Stomach (tissue), 9 donors: Measurements from ENCODE around the gene ITGB4. TPM values are rescaled to one million over a fixed set of nuclear protein-coding genes. Genes with fewer than 3 reads are reported as not detected.

Experiments
- DNase-seq, 2 donors: peaks; one replicate each; pipeline versions ENCODE4 v3.0.0 to v3.0.0-alpha.2; 2013 to 2019
- H3K27ac ChIP-seq, 5 donors: fragments of 200-600 bp in 4 of 5; sonication (generic) in 4 of 5; one replicate each; pipeline ENCODE4 v1.5.1; 2013 to 2019; ENCODE audit warnings: mild to moderate bottlenecking in 1 of 5, moderate library complexity in 1 of 5
- H3K27me3 ChIP-seq, 3 donors: fragments of 200-600 bp; sonication (generic); one replicate each; pipeline ENCODE4 v1.5.1; 2017 to 2019; ENCODE audit warnings: mixed run types in 1 of 3
- H3K36me3 ChIP-seq, 4 donors: fragments of 200-600 bp; sonication (generic); 1 replicate in 3 of 4; 2 replicates in 1 of 4; pipeline ENCODE4 v1.5.1; 2016 to 2019
- H3K4me1 ChIP-seq, 4 donors: fragments of 200-600 bp; sonication (generic); one replicate each; pipeline ENCODE4 v1.5.1; 2016 to 2019
- H3K4me3 ChIP-seq, 4 donors: fragments of 200-600 bp; sonication (generic) in 3 of 4; one replicate each; pipeline ENCODE4 v1.5.1; 2016 to 2019; ENCODE audit warnings: mild to moderate bottlenecking in 1 of 4
- H3K9me3 ChIP-seq, 4 donors: fragments of 200-600 bp; sonication (generic); one replicate each; pipeline ENCODE4 v1.5.1; 2016 to 2019
- EP300 ChIP-seq: sonication (generic); formaldehyde crosslinking; IDR thresholded peaks from one replicate; pipeline ENCODE4 v1.6.1; 2017; ENCODE audit warnings: antibody characterized with exemption
- POLR2A ChIP-seq, 4 donors: fragments of 450-650 bp; IDR thresholded peaks; one replicate each; pipeline ENCODE4 v1.6.1; 2016; ENCODE audit warnings: antibody characterized with exemption in 4 of 4, control low read depth in 2 of 4, mild to moderate bottlenecking in 1 of 4, moderate library complexity in 1 of 4
- POLR2AphosphoS5 ChIP-seq, 3 donors: sonication (generic); formaldehyde crosslinking; IDR thresholded peaks; one replicate each; pipeline ENCODE4 v1.6.1; 2016; ENCODE audit warnings: antibody characterized with exemption in 3 of 3
- WGBS, 5 donors: extraction: QIAGEN DNeasy Blood & Tissue Kit in 3 of 5; methylation state at CpG; one replicate each; pipeline versions ENCODE4 v1.1.5 to v1.1.7; 2013 to 2018; 5-methylcytosine and 5-hydroxymethylcytosine counted together
- intact Hi-C: fragments of 100-400 bp; cut with DNase I; formaldehyde crosslinking; loops from one replicate; pipeline ENCODE4 v1.15.1; 2023; ENCODE audit warnings: low total_unique reads
- polyA plus RNA-seq, 3 donors: library from polyadenylated mRNA; stranded (reverse); fragments of 200-250 nt; gene quantifications; one replicate each; pipeline ENCODE4 v1.2.3, GENCODE V29; 2013
- total RNA-seq, 5 donors: library from RNA; depleted of rRNA; stranded (reverse); fragments of >200 nt; gene quantifications; one replicate each; pipeline versions ENCODE4 v1.1.0 to v1.2.3, GENCODE V29; 2014 to 2016
- TF ChIP-seq, protein P1 (sequence below), 7 experiments: fragments of 450-650 bp in 4 of 7; fragments of 200-600 bp in 3 of 7; sonication (generic) in 3 of 7; IDR thresholded peaks; one replicate each; pipeline ENCODE4 v1.5.1; 2016 to 2019; ENCODE audit warnings: antibody characterized with exemption in 7 of 7, control low read depth in 2 of 7, mild to moderate bottlenecking in 1 of 7
- donor health status: healthy with polysubstance abuse.
- donor health status: Bipolar disorder and iron deficiency.
- donor health status: healthy.

The ITGB4 gene
- total and polyA plus RNA-seq, 8 donors: 33.6 to 137 (median 92.6) TPM

DNA sequence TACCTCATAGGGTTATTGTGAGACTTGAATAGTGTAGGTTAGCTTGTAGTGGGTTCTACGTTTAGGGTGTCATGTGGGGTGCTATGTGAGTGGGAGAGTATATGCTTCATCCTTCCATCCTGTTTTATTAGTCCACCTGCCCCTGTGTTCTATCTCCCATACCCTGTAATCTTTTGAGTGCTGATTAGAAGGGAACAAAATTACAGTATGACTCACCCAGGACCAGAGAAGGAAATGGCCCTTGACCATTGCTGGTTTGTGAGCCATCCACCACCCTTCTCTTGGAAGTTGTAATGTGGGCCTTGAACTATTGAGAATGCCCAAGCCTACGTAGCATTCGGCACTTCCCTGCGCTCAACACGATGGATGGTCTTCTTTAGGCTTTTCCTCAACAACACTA lies 37.0 kb upstream of the ITGB4 start:
- intact Hi-C loops: no loop called here
- H3K9me3 ChIP-seq: no peaks in the 10 kb centered on the region
- peaks cover 0 to 26% (median 15%) of the 10 kb centered on the region in 4 donors for H3K36me3 ChIP-seq
- no peak overlapping the region for H3K4me3 ChIP-seq
- no peak for DNase-seq
- H3K4me1 ChIP-seq: peaks cover 59 to 97% (median 78%) of the 10 kb centered on the region in 4 donors
- H3K27ac ChIP-seq: peak overlapping the region; percentile 42 to 89 (median 79)
- 75 to 89% (median 86%) methylated on average over 5 of the region's 5 CpGs for WGBS, 5 donors
- TF ChIP-seq, protein P1, sequence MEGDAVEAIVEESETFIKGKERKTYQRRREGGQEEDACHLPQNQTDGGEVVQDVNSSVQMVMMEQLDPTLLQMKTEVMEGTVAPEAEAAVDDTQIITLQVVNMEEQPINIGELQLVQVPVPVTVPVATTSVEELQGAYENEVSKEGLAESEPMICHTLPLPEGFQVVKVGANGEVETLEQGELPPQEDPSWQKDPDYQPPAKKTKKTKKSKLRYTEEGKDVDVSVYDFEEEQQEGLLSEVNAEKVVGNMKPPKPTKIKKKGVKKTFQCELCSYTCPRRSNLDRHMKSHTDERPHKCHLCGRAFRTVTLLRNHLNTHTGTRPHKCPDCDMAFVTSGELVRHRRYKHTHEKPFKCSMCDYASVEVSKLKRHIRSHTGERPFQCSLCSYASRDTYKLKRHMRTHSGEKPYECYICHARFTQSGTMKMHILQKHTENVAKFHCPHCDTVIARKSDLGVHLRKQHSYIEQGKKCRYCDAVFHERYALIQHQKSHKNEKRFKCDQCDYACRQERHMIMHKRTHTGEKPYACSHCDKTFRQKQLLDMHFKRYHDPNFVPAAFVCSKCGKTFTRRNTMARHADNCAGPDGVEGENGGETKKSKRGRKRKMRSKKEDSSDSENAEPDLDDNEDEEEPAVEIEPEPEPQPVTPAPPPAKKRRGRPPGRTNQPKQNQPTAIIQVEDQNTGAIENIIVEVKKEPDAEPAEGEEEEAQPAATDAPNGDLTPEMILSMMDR (IDR thresholded peaks at IDR 0.05): no peak
- peak in 1 of 3 donors; percentile 26 for TF ChIP-seq POLR2AphosphoS5 (IDR thresholded peaks at IDR 0.05)
- TF ChIP-seq EP300: no peak
- no peak for TF ChIP-seq POLR2A (IDR thresholded peaks at IDR 0.05)
- no peaks in the 10 kb centered on the region for H3K27me3 ChIP-seq

DNA sequence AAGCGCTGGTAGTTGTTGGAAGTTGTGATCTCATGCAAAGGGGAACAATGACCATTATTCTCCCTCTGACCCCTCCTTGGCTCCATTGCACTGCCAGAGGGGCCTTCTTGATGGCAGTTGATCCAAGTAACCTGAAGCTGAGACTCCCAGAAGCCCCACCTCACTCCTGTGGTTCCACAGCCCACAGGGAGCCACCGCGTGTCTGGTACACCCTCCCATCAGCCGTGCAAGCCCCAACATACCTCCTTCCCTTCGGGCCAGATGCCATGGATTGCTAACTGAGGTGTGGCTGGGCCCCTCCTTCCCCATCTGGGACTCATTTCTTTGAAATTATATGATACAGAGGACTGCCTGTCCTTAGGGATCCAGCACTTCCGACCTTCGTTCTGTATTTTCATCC lies 36.3 kb upstream of the ITGB4 start:
- peak overlapping the region; percentile 42 to 89 (median 79) for H3K27ac ChIP-seq
- DNase-seq: peak; percentile 58 to 63
- peaks cover 59 to 97% (median 78%) of the 10 kb centered on the region in 4 donors for H3K4me1 ChIP-seq
- H3K4me3 ChIP-seq: no peak overlapping the region
- H3K27me3 ChIP-seq: no peaks in the 10 kb centered on the region
- intact Hi-C loops: no loop called here
- H3K9me3 ChIP-seq: no peaks in the 10 kb centered on the region
- TF ChIP-seq POLR2AphosphoS5 (IDR thresholded peaks at IDR 0.05) (peak in 1 of 3 donors; percentile 25), POLR2A (IDR thresholded peaks at IDR 0.05) (no peak), EP300 (no peak)
- TF ChIP-seq, protein P1 (IDR thresholded peaks at IDR 0.05): no peak
- WGBS, 5 donors: 44 to 65% (median 47%) methylated on average over 4 to 7 of the region's 7 CpGs
- H3K36me3 ChIP-seq: peaks cover 0 to 19% (median 13%) of the 10 kb centered on the region in 4 donors

DNA sequence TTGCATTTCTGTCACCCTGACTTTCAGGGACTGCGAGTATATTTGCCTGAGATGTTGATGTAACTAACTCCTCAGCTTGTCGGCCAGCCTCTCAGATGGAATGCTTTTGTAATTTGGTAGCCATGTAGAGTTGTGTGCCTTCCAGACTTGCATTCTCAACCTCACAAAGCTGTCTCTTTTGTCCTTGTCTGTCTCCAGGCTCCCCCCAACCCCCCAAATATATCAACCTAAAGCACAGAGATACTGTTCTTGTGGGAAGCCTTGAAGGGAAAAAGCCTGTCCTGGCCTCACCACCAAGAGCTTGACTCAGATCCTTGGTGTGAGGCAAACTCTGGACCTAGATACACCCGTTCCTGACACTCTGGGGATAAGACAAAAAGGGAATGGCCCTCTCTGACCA lies 35.8 kb upstream of the ITGB4 start:
- TF ChIP-seq POLR2A (IDR thresholded peaks at IDR 0.05): no peak
- TF ChIP-seq POLR2AphosphoS5 (IDR thresholded peaks at IDR 0.05): no peak
- no peak for TF ChIP-seq EP300
- TF ChIP-seq, protein P1 (IDR thresholded peaks at IDR 0.05): no peak
- H3K36me3 ChIP-seq: peaks cover 0 to 20% (median 12%) of the 10 kb centered on the region in 4 donors
- H3K27ac ChIP-seq: peak overlapping the region in 4 of 5 donors; percentile 65 to 89 (median 81)
- DNase-seq: no peak
- H3K9me3 ChIP-seq: no peaks in the 10 kb centered on the region
- peaks cover 56 to 97% (median 74%) of the 10 kb centered on the region in 4 donors for H3K4me1 ChIP-seq
- 45 to 57% (median 53%) methylated on average over 3 of the region's 3 CpGs for WGBS, 5 donors
- intact Hi-C loops: no loop called here
- no peaks in the 10 kb centered on the region for H3K27me3 ChIP-seq
- H3K4me3 ChIP-seq: no peak overlapping the region

DNA sequence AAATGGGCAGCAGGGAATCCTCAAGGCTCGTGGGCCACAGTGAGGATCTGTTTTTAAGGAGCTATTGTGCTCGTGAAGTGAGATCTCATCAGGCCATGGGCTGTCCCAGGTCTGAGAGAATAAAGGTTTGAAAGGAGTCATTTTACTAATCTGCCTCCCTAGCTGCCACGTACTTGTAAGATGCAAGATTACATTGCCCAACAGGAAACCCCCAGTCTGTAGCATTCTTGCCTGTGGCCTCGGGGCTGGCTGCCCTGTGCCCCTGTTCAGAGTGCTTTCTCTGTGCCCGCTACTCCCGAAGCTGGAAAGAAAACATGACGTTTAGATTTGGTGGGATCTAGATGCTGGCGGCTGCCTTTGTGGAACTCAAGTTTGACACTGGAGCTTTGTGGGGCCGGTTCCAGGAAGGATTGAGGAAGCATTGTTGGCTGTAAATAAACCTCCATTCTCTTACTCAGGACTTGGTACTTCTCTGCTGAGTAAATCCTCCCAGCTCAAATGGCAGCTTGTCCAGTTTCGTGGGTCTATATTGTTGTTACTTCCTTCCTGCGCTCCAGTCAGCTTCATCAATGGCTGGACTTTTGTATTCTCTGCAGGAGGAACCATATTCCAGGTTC lies 32.9 kb upstream of the ITGB4 start:
- Histone ChIP-seq H3K4me1 (peaks cover 56 to 100% (median 71%) of the 10 kb centered on the region in 4 donors), H3K36me3 (peaks cover 0 to 36% (median 27%) of the 10 kb centered on the region in 4 donors), H3K27ac (peak overlapping the region; percentile 13 to 89 (median 72)), H3K4me3 (no peak overlapping the region), H3K27me3 (no peaks in the 10 kb centered on the region), H3K9me3 (no peaks in the 10 kb centered on the region)
- 26 to 47% (median 31%) methylated on average over 11 of the region's 11 CpGs for WGBS, 5 donors
- intact Hi-C loops: no loop called here
- DNase-seq: peak; percentile 39 to 44
- TF ChIP-seq POLR2A (IDR thresholded peaks at IDR 0.05) (no peak), EP300 (no peak), POLR2AphosphoS5 (IDR thresholded peaks at IDR 0.05) (no peak)
- TF ChIP-seq, protein P1 (IDR thresholded peaks at IDR 0.05): no peak
